Astrocyte (in vitro differentiated cells and primary cell): ENCODE results near the gene ZDHHC4. TPM values are rescaled to one million over a fixed set of nuclear protein-coding genes. Genes with fewer than 3 reads are reported as not detected.
A peak's percentile ranks its signal among the peaks of the same experiment; 100 is the strongest.

Experiments used
- DNase-seq: peaks from one replicate; pipeline ENCODE4 v3.0.0-alpha.2; 2010; ENCODE audit warnings: low read depth
- FAIRE-seq: peaks from 2 replicates; lab custom pipeline; 2011; peaks lifted over from hg19 to GRCh38; lab: Jason Lieb, UNC
- H2AFZ ChIP-seq: 2 replicates; pipeline ENCODE4 v1.6.0; 2012; ENCODE audit warnings: low read depth, low read length, inconsistent platforms
- H3K27ac ChIP-seq: 2 replicates; pipeline ENCODE4 v1.5.1; 2011; ENCODE audit warnings: low read depth, low read length, inconsistent platforms
- H3K27me3 ChIP-seq: 2 replicates; pipeline ENCODE4 v1.6.0; 2011; ENCODE audit warnings: low read length, inconsistent platforms; ENCODE audit not compliant: insufficient read depth
- H3K36me3 ChIP-seq: 2 replicates; pipeline ENCODE4 v1.5.1; 2011; ENCODE audit warnings: low read length, inconsistent platforms; ENCODE audit not compliant: insufficient read depth
- H3K4me1 ChIP-seq: 2 replicates; pipeline ENCODE4 v1.5.1; 2011; ENCODE audit warnings: low read length, inconsistent platforms; ENCODE audit not compliant: insufficient read depth
- H3K4me2 ChIP-seq: 2 replicates; pipeline ENCODE4 v1.6.0; 2012; ENCODE audit warnings: low read length, inconsistent platforms
- H3K4me3 ChIP-seq: 2 replicates; pipeline ENCODE4 v1.5.1; 2011; ENCODE audit warnings: low read depth, mild to moderate bottlenecking, low read length, inconsistent platforms; ENCODE audit not compliant: insufficient read depth
- H3K79me2 ChIP-seq: 2 replicates; pipeline ENCODE4 v1.6.0; 2012; ENCODE audit warnings: mild to moderate bottlenecking, low read length, inconsistent platforms; ENCODE audit not compliant: insufficient read depth
- H3K9ac ChIP-seq: 2 replicates; pipeline ENCODE4 v1.6.0; 2012; ENCODE audit warnings: mild to moderate bottlenecking, low read length, inconsistent platforms
- H3K9me3 ChIP-seq: 2 replicates; pipeline ENCODE4 v1.5.1; 2012; ENCODE audit warnings: low read depth, mild to moderate bottlenecking, low read length, inconsistent platforms; ENCODE audit not compliant: insufficient read depth
- H4K20me1 ChIP-seq: 2 replicates; pipeline ENCODE4 v1.6.0; 2012; ENCODE audit warnings: low read length, inconsistent platforms; ENCODE audit not compliant: insufficient read depth
- H3K27ac Mint-ChIP-seq: one replicate; pipeline ENCODE4 v1.8.0; 2021; ENCODE audit warnings: mild to moderate bottlenecking, mixed read lengths; ENCODE audit not compliant: unreplicated experiment
- H3K27me3 Mint-ChIP-seq: one replicate; pipeline ENCODE4 v1.8.0; 2021; ENCODE audit warnings: low read depth, mixed read lengths; ENCODE audit not compliant: unreplicated experiment
- H3K36me3 Mint-ChIP-seq: one replicate; pipeline ENCODE4 v1.8.0; 2021; ENCODE audit warnings: low read depth, mixed read lengths; ENCODE audit not compliant: unreplicated experiment
- H3K4me1 Mint-ChIP-seq: one replicate; pipeline ENCODE4 v1.8.0; 2021; ENCODE audit warnings: low read depth, mixed read lengths; ENCODE audit not compliant: unreplicated experiment
- H3K4me3 Mint-ChIP-seq: one replicate; pipeline ENCODE4 v1.8.0; 2021; ENCODE audit warnings: mild to moderate bottlenecking, moderate library complexity, mixed read lengths; ENCODE audit not compliant: unreplicated experiment
- H3K9me3 Mint-ChIP-seq: one replicate; pipeline ENCODE4 v1.8.0; 2021; ENCODE audit warnings: mild to moderate bottlenecking, mixed read lengths; ENCODE audit not compliant: unreplicated experiment
- EZH2 ChIP-seq: IDR thresholded peaks from 2 replicates; pipeline ENCODE4 v1.6.1; 2012; ENCODE audit warnings: mild to moderate bottlenecking, low read length, inconsistent platforms; ENCODE audit not compliant: insufficient read depth
- total RNA-seq: library from RNA; stranded (reverse); gene quantifications from 2 replicates; pipeline ENCODE4 v1.2.1, GENCODE V29; 2021
- TF ChIP-seq, protein P1 (sequence below): IDR thresholded peaks from 2 replicates; pipeline ENCODE4 v1.5.1; 2011; ENCODE audit warnings: low read depth, mild to moderate bottlenecking, inconsistent platforms, low read length, moderate library complexity; ENCODE audit not compliant: insufficient read depth

Gene ZDHHC4
- total RNA-seq, 1 donor from 2014 or later: 33.2 TPM

- H3K4me3 Mint-ChIP-seq: no peak overlapping the region
- H2AFZ ChIP-seq: no peak overlapping the region
- H3K9ac ChIP-seq: no peak overlapping the region
- H3K36me3 Mint-ChIP-seq: peaks cover 17% of the 10 kb centered on the region
- peaks cover 28% of the 10 kb centered on the region for H3K36me3 ChIP-seq
- H3K4me1 Mint-ChIP-seq: no peaks in the 10 kb centered on the region
- H3K79me2 ChIP-seq: no peaks in the 10 kb centered on the region
- no peak for TF ChIP-seq EZH2
- TF ChIP-seq, protein P1, sequence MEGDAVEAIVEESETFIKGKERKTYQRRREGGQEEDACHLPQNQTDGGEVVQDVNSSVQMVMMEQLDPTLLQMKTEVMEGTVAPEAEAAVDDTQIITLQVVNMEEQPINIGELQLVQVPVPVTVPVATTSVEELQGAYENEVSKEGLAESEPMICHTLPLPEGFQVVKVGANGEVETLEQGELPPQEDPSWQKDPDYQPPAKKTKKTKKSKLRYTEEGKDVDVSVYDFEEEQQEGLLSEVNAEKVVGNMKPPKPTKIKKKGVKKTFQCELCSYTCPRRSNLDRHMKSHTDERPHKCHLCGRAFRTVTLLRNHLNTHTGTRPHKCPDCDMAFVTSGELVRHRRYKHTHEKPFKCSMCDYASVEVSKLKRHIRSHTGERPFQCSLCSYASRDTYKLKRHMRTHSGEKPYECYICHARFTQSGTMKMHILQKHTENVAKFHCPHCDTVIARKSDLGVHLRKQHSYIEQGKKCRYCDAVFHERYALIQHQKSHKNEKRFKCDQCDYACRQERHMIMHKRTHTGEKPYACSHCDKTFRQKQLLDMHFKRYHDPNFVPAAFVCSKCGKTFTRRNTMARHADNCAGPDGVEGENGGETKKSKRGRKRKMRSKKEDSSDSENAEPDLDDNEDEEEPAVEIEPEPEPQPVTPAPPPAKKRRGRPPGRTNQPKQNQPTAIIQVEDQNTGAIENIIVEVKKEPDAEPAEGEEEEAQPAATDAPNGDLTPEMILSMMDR: no peak
- FAIRE-seq (no peak), DNase-seq (no peak)
- H3K27me3 Mint-ChIP-seq: no peaks in the 10 kb centered on the region
- H4K20me1 ChIP-seq: peaks cover 16% of the 10 kb centered on the region
- H3K4me1 ChIP-seq: no peaks in the 10 kb centered on the region
- H3K27me3 ChIP-seq: no peaks in the 10 kb centered on the region
- H3K27ac ChIP-seq: no peak overlapping the region
- H3K4me3 ChIP-seq: no peak overlapping the region
- H3K9me3 ChIP-seq: no peaks in the 10 kb centered on the region
- no peak overlapping the region for H3K27ac Mint-ChIP-seq
- H3K9me3 Mint-ChIP-seq: no peaks in the 10 kb centered on the region
- no peak overlapping the region for H3K4me2 ChIP-seq
These were observed 22.8 kb downstream of the ZDHHC4 start for GRCh38 chr7:6600093-6600492.

DNA sequence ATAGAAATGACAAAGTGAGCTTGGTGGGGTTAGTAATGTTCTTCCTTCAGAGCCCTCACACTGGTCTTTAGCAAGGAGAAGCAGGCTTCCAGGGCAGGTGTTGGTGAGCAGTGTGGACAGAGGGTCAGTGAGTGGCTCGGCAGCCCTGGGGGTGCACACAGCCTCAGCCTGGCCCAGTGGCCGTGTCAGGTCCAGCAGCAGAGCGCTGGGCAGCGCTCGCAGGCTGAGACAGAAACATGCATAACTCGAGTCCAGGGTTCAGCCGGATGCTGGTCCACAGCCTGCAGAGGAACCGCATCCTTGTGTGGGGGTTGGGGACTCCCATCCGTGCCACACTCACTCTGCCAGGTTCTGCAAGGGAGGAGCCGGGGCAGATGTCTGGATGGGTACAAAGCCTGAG, 27.2 kb downstream of the ZDHHC4 start:
- H2AFZ ChIP-seq: no peak overlapping the region
- H3K27ac ChIP-seq: no peak overlapping the region
- H3K4me2 ChIP-seq: no peak overlapping the region
- no peaks in the 10 kb centered on the region for H3K9me3 ChIP-seq
- H3K4me1 Mint-ChIP-seq: no peaks in the 10 kb centered on the region
- no peaks in the 10 kb centered on the region for H3K79me2 ChIP-seq
- H3K27me3 ChIP-seq: no peaks in the 10 kb centered on the region
- H3K4me3 ChIP-seq: no peak overlapping the region
- H4K20me1 ChIP-seq: peaks cover 16% of the 10 kb centered on the region
- FAIRE-seq: no peak
- TF ChIP-seq, protein P1: no peak
- TF ChIP-seq EZH2: no peak
- no peak overlapping the region for H3K9ac ChIP-seq
- peaks cover 12% of the 10 kb centered on the region for H3K36me3 ChIP-seq
- no peaks in the 10 kb centered on the region for H3K4me1 ChIP-seq
- H3K36me3 Mint-ChIP-seq: peaks cover 10% of the 10 kb centered on the region
- no peaks in the 10 kb centered on the region for H3K9me3 Mint-ChIP-seq
- no peaks in the 10 kb centered on the region for H3K27me3 Mint-ChIP-seq
- H3K4me3 Mint-ChIP-seq: no peak overlapping the region
- DNase-seq: no peak
- peak overlapping the region; percentile 47 for H3K27ac Mint-ChIP-seq

- Histone ChIP-seq H3K79me2 (no peaks in the 10 kb centered on the region), H3K9me3 (no peaks in the 10 kb centered on the region), H3K4me2 (no peak overlapping the region), H3K9ac (no peak overlapping the region), H3K4me1 (no peaks in the 10 kb centered on the region), H2AFZ (no peak overlapping the region), H3K4me3 (no peak overlapping the region), H3K36me3 (peaks cover 8% of the 10 kb centered on the region), H3K27me3 (no peaks in the 10 kb centered on the region), H3K27ac (no peak overlapping the region), H4K20me1 (peaks cover 14% of the 10 kb centered on the region)
- FAIRE-seq (no peak), DNase-seq (no peak)
- Mint-ChIP-seq H3K9me3 (peaks cover 2% of the 10 kb centered on the region), H3K4me3 (no peak overlapping the region), H3K27me3 (no peaks in the 10 kb centered on the region), H3K27ac (no peak overlapping the region), H3K36me3 (peaks cover 9% of the 10 kb centered on the region), H3K4me1 (no peaks in the 10 kb centered on the region)
- TF ChIP-seq, protein P1: no peak
- no peak for TF ChIP-seq EZH2
These were observed 29.8 kb downstream of the ZDHHC4 start for GRCh38 chr7:6606866-6607583.
